Measurements from ENCODE around the gene HPSE2.

- TF ChIP-seq CTCF (IDR thresholded peaks at IDR 0.05; ENCODE audit: low read depth, low read length, missing input control) (no peak), HNF4A (conservative IDR thresholded peaks at IDR 0.05) (no peak), GABPA (IDR thresholded peaks at IDR 0.05 in 1 of 2, conservative IDR thresholded peaks at IDR 0.05 in 1 of 2) (no peak), ATF3 (IDR thresholded peaks at IDR 0.05) (no peak), YY1 (IDR thresholded peaks at IDR 0.05) (no peak), RAD21 (IDR thresholded peaks at IDR 0.05) (no peak)
These were observed 319.0 kb downstream of the HPSE2 start for GRCh38 chr10:98916526-98917125.
